Measurements from ENCODE around the gene TRNAU1AP. TPM values are rescaled to one million over a fixed set of nuclear protein-coding genes. Genes with fewer than 3 reads are reported as not detected.

Gene TRNAU1AP
- total and polyA plus RNA-seq, 2 of the 13 experiments (the other 11 are each of a cell fraction or from before 2014, with no cell fraction given): 29.0 to 42.9 TPM

GRCh38 chr1:28591708-28592320 is 38.9 kb downstream of the TRNAU1AP start, which contains the start of gene RAB42 (continued):
- TF ChIP-seq ZNF343 (CRISPR knock-in tag; IDR thresholded peaks at IDR 0.05) (no peak), KDM5A (IDR thresholded peaks at IDR 0.05; ENCODE audit: borderline replicate concordance, low read length) (no peak), ZNF768 (CRISPR knock-in tag; IDR thresholded peaks at IDR 0.05) (no peak), ZNF234 (CRISPR knock-in tag; conservative IDR thresholded peaks at IDR 0.05) (no peak), HOXA3 (CRISPR knock-in tag; IDR thresholded peaks at IDR 0.05) (no peak), PTBP1 (IDR thresholded peaks at IDR 0.05; ENCODE audit: low read depth, low read length, poor library complexity, severe bottlenecking) (no peak), ZNF83 (CRISPR knock-in tag; IDR thresholded peaks at IDR 0.05; ENCODE audit: borderline replicate concordance) (no peak), NFE2L1 (CRISPR knock-in tag; IDR thresholded peaks at IDR 0.05; ENCODE audit: borderline replicate concordance) (no peak), KDM3A (CRISPR knock-in tag; IDR thresholded peaks at IDR 0.05; ENCODE audit: low read depth) (0 out of 2 replicates have a peak, but pooled peaks have one; percentile 45), TFDP1 (CRISPR knock-in tag; IDR thresholded peaks at IDR 0.05; ENCODE audit: borderline replicate concordance) (no peak; the same call in 1 of the 2 replicates), GATAD2A (CRISPR knock-in tag; IDR thresholded peaks at IDR 0.05) (peak; percentile 62)
